CD4-positive, alpha-beta T cell treated with Interleukin-15 for 1 hour (primary cell): ENCODE results near the gene TACR2.

Experiments used
- DNase-seq: peaks from one replicate; pipeline ENCODE4 v3.0.0-alpha.2; 2020

The TACR2 gene

GRCh38 chr10:69398466-69398865 lies 18.3 kb downstream of the TACR2 start:
- no peak for DNase-seq

GRCh38 chr10:69397972-69398371 lies 18.7 kb downstream of the TACR2 start:
- DNase-seq = no peak

GRCh38 chr10:69394020-69394419 lies 22.7 kb downstream of the TACR2 start:
- no peak for DNase-seq

GRCh38 chr10:69392481-69393000 lies 24.2 kb downstream of the TACR2 start:
- peak; percentile 81 for DNase-seq

- DNase-seq = no peak
These were observed 25.6 kb downstream of the TACR2 start for GRCh38 chr10:69391158-69391557.

GRCh38 chr10:69389827-69390490 lies 26.8 kb downstream of the TACR2 start:
- DNase-seq = no peak

GRCh38 chr10:69388488-69388887 lies 28.2 kb downstream of the TACR2 start:
- DNase-seq = no peak

GRCh38 chr10:69387500-69387899 lies 29.2 kb downstream of the TACR2 start:
- DNase-seq = no peak

GRCh38 chr10:69385454-69386350 lies 31.0 kb downstream of the TACR2 start:
- no peak for DNase-seq

GRCh38 chr10:69384320-69384719 lies 32.4 kb downstream of the TACR2 start:
- DNase-seq = no peak

- no peak for DNase-seq
These were observed 33.2 kb downstream of the TACR2 start for GRCh38 chr10:69383558-69383957.

- no peak for DNase-seq
These were observed 34.2 kb downstream of the TACR2 start for GRCh38 chr10:69382382-69383117.

- DNase-seq = no peak
These were observed 36.9 kb downstream of the TACR2 start for GRCh38 chr10:69379800-69380199.

GRCh38 chr10:69377933-69378332 lies 38.8 kb downstream of the TACR2 start:
- DNase-seq = no peak

GRCh38 chr10:69377191-69377590 lies 39.5 kb downstream of the TACR2 start:
- DNase-seq = no peak

- DNase-seq = no peak
These were observed 40.1 kb downstream of the TACR2 start for GRCh38 chr10:69376662-69377061.

GRCh38 chr10:69375307-69376151 lies 41.2 kb downstream of the TACR2 start:
- DNase-seq = no peak

- no peak for DNase-seq
These were observed 41.8 kb downstream of the TACR2 start for GRCh38 chr10:69374931-69375306.

- DNase-seq = no peak
These were observed 42.5 kb downstream of the TACR2 start for GRCh38 chr10:69374242-69374641.

GRCh38 chr10:69372126-69372980 lies 44.4 kb downstream of the TACR2 start:
- no peak for DNase-seq

GRCh38 chr10:69367469-69367868 lies 49.2 kb downstream of the TACR2 start:
- DNase-seq = no peak
